Superior temporal gyrus (tissue), 1 donor: ENCODE results near the gene MPO.

Experiments used
- DNase-seq: peaks from one replicate; pipeline ENCODE4 v3.0.0-alpha.2; 2016; ENCODE audit errors: extremely low spot score

MPO gene

GRCh38 chr17:58236394-58236793, 44.3 kb downstream of the MPO start:
- no peak for DNase-seq

GRCh38 chr17:58235821-58236220, 44.9 kb downstream of the MPO start:
- DNase-seq = no peak

GRCh38 chr17:58234512-58234911, 46.2 kb downstream of the MPO start:
- DNase-seq = no peak

GRCh38 chr17:58233543-58233942, 47.2 kb downstream of the MPO start:
- no peak for DNase-seq

DNA sequence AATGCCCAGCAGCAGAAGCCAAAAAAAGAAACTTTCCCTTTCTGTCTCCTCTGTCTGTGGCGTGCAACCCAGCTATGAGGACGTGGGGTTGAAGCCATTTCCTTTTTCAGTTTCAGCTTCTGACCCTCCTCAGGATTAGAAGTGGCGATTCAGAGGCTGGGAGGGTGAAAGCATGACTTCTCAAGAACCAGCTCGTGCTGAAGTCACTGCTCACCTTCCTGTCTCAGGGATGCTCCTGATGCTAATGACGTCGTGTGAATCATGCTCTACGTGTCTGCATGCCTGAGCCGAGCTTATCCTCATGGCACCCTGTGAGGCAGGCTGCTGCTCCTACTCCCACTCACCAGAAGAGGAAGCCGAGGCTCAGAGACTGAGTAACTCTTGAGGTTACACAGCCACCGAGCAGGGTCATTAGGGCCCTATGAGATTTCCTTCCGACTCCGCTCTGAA, 48.0 kb downstream of the MPO start:
- DNase-seq = no peak

DNA sequence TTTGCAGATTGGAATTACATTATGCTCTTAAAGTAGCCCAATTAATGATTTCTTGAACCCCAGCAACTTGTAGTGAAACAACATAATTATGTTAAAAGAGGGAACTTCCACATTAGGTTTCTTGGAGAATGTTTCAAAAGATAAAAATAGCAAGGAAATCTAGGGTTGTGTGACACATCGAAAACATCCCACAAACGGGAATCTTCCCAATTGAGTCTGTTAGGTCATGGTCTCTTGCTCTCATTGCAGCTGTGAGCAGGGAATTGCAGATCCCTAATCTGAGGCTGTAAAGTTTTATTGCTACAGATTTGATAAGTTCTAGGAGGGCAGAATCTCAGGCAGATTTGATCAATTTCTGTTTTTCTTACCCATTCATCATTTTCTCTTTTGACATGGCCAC, 49.1 kb downstream of the MPO start:
- no peak for DNase-seq

DNA sequence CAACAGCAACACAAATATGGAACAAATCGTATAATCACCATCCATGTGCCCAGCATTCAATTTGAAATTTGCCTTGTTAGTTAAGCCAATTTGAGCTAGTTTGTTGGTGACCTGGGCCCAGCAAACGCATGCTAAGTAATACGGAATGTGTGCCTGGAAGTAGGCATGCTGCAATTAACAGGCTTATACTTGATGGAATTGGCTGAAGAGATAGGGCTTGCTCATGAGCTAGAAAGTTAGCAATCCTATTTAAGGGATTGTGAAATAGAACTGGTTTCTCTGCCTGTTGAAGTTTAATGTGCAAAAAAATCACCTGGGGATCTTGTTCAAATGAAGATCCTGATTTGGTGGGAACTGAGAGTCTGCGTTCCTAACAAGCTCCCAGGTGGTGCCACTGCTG, 50.9 kb downstream of the MPO start:
- DNase-seq = no peak

DNA sequence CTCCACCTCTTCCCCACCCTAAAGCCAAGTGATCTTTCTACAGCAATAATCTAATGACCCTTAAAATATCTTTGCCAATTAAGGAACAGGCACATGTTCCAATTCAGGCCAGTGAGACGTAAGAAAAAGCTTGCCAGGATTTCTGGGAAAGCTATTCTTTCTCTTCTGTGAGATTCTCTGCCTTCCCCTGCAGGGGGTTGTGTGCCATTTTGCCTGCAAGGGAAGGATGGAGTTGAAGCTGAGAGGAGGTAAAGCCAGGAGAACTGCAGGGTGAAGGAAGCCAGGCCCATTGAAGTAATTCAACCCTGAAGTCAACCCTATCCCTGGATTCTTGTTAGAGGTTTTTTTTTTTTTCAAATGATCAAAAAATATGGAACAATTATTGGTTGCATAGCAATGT, 51.4 kb downstream of the MPO start:
- DNase-seq = no peak

- DNase-seq = no peak
Measured at GRCh38 chr17:58228679-58229078, 52.1 kb downstream of the MPO start.

GRCh38 chr17:58227733-58228132, 53.0 kb downstream of the MPO start:
- no peak for DNase-seq

DNA sequence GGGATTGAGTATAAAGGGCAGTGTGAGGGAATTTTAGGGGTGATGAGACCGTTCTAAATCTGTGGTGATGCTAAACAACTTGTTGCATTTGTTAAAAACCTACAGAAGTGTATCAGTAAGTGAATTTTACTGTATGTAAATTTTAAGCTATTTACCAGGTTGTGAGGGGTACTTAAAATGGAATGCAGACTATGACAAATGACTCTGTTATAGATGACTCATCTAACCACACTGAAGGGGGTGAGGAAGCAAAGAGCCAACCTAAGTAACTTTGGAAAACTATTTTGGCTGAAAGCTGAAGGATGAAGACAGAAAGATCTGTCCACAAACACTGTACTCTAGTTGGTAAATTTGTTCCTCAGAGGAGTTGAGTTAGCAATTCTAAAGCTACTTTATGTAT, 56.4 kb downstream of the MPO start:
- DNase-seq = no peak
